ENCODE results near the gene TIPRL. TPM values are rescaled to one million over a fixed set of nuclear protein-coding genes. Genes with fewer than 3 reads are reported as not detected.
"Not testable (repeated sequence)": the region's sequence is repeated elsewhere in the genome, so short reads cannot be mapped to it uniquely, and the experiment has no call there.

Gene TIPRL
- polyA plus RNA-seq, 4 donors: 21.2 to 29.7 (median 23.5) TPM

- H3K27me3 ChIP-seq (ENCODE audit: control insufficient read depth in 3 of 3, insufficient read depth in 3 of 3, low read length in 3 of 3); H3K4me1 ChIP-seq (ENCODE audit: control insufficient read depth in 3 of 3, insufficient read depth in 2 of 3, low read depth in 1 of 3, low read length in 2 of 3); DNase-seq; H3K27ac ChIP-seq (ENCODE audit: low read depth in 1 of 3, low read length in 2 of 3); FAIRE-seq; H3K4me3 ChIP-seq (ENCODE audit: low read depth in 1 of 3, low read length in 3 of 3); H3K9me3 ChIP-seq (ENCODE audit: control insufficient read depth in 2 of 2, insufficient read depth in 1 of 2, low read depth in 1 of 2, low read length in 1 of 2): not testable (repeated sequence)
- H3K36me3 ChIP-seq (ENCODE audit: control insufficient read depth in 3 of 3, insufficient read depth in 2 of 3, low read depth in 1 of 3, low read length in 3 of 3): peaks cover 0 to 11% (median 2%) of the 10 kb centered on the region in 3 donors
- WGBS, 3 donors: 96 to 97% (median 97%) methylated on average over 15 of the region's 15 CpGs
These were observed 2.4 kb downstream of the TIPRL start for GRCh38 chr1:168181063-168181720.

- Histone ChIP-seq H3K36me3 (ENCODE audit: control insufficient read depth in 3 of 3, insufficient read depth in 2 of 3, low read depth in 1 of 3, low read length in 3 of 3) (peaks cover 2 to 36% (median 5%) of the 10 kb centered on the region in 3 donors), H3K9me3 (ENCODE audit: control insufficient read depth in 2 of 2, insufficient read depth in 1 of 2, low read depth in 1 of 2, low read length in 1 of 2) (no peaks in the 10 kb centered on the region), H3K4me3 (ENCODE audit: low read depth in 1 of 3, low read length in 3 of 3) (no peak overlapping the region), H3K4me1 (ENCODE audit: control insufficient read depth in 3 of 3, insufficient read depth in 2 of 3, low read depth in 1 of 3, low read length in 2 of 3) (no peaks in the 10 kb centered on the region), H3K27ac (ENCODE audit: low read depth in 1 of 3, low read length in 2 of 3) (no peak overlapping the region), H3K27me3 (ENCODE audit: control insufficient read depth in 3 of 3, insufficient read depth in 3 of 3, low read length in 3 of 3) (no peaks in the 10 kb centered on the region)
- FAIRE-seq (no peak), DNase-seq (no peak)
These were observed 8.4 kb downstream of the TIPRL start for GRCh38 chr1:168187177-168187576.

GRCh38 chr1:168190403-168190802 is 11.6 kb downstream of the TIPRL start:
- 75 to 94% (median 90%) methylated on average over 2 of the region's 2 CpGs for WGBS, 3 donors

GRCh38 chr1:168195199-168196135 is 16.7 kb downstream of the TIPRL start:
- no peaks in the 10 kb centered on the region for H3K27me3 ChIP-seq (ENCODE audit: control insufficient read depth in 3 of 3, insufficient read depth in 3 of 3, low read length in 3 of 3)
- no peak overlapping the region for H3K27ac ChIP-seq (ENCODE audit: low read depth in 1 of 3, low read length in 2 of 3)
- H3K36me3 ChIP-seq (ENCODE audit: control insufficient read depth in 3 of 3, insufficient read depth in 2 of 3, low read depth in 1 of 3, low read length in 3 of 3): peaks cover 7 to 26% (median 13%) of the 10 kb centered on the region in 3 donors
- no peaks in the 10 kb centered on the region for H3K4me1 ChIP-seq (ENCODE audit: control insufficient read depth in 3 of 3, insufficient read depth in 2 of 3, low read depth in 1 of 3, low read length in 2 of 3)
- WGBS, 3 donors: 97 to 99% (median 98%) methylated on average over 4 of the region's 4 CpGs
- FAIRE-seq: no peak
- H3K4me3 ChIP-seq (ENCODE audit: low read depth in 1 of 3, low read length in 3 of 3): no peak overlapping the region
- no peak for DNase-seq
- no peaks in the 10 kb centered on the region for H3K9me3 ChIP-seq (ENCODE audit: control insufficient read depth in 2 of 2, insufficient read depth in 1 of 2, low read depth in 1 of 2, low read length in 1 of 2)

More at GRCh38 chr1:168190403-168190802, 11.6 kb downstream of the TIPRL start:
- no peaks in the 10 kb centered on the region for H3K4me1 ChIP-seq (ENCODE audit: control insufficient read depth in 3 of 3, insufficient read depth in 2 of 3, low read depth in 1 of 3, low read length in 2 of 3)
- H3K27ac ChIP-seq (ENCODE audit: low read depth in 1 of 3, low read length in 2 of 3): no peak overlapping the region
- DNase-seq (no peak), FAIRE-seq (no peak)
- H3K27me3 ChIP-seq (ENCODE audit: control insufficient read depth in 3 of 3, insufficient read depth in 3 of 3, low read length in 3 of 3): no peaks in the 10 kb centered on the region
- H3K36me3 ChIP-seq (ENCODE audit: control insufficient read depth in 3 of 3, insufficient read depth in 2 of 3, low read depth in 1 of 3, low read length in 3 of 3): peaks cover 5 to 42% (median 7%) of the 10 kb centered on the region in 3 donors
- no peak overlapping the region for H3K4me3 ChIP-seq (ENCODE audit: low read depth in 1 of 3, low read length in 3 of 3)
- H3K9me3 ChIP-seq (ENCODE audit: control insufficient read depth in 2 of 2, insufficient read depth in 1 of 2, low read depth in 1 of 2, low read length in 1 of 2): no peaks in the 10 kb centered on the region

GRCh38 chr1:168199056-168199455 is 20.3 kb downstream of the TIPRL start:
- no peaks in the 10 kb centered on the region for H3K4me1 ChIP-seq (ENCODE audit: control insufficient read depth in 3 of 3, insufficient read depth in 2 of 3, low read depth in 1 of 3, low read length in 2 of 3)
- no peak overlapping the region for H3K4me3 ChIP-seq (ENCODE audit: low read depth in 1 of 3, low read length in 3 of 3)
- DNase-seq (no peak), FAIRE-seq (no peak)
- no peak overlapping the region for H3K27ac ChIP-seq (ENCODE audit: low read depth in 1 of 3, low read length in 2 of 3)
- WGBS, 3 donors: 60 to 66% (median 60%) methylated on average over 3 of the region's 3 CpGs
- peaks cover 4 to 13% (median 12%) of the 10 kb centered on the region in 3 donors for H3K36me3 ChIP-seq (ENCODE audit: control insufficient read depth in 3 of 3, insufficient read depth in 2 of 3, low read depth in 1 of 3, low read length in 3 of 3)
- H3K9me3 ChIP-seq (ENCODE audit: control insufficient read depth in 2 of 2, insufficient read depth in 1 of 2, low read depth in 1 of 2, low read length in 1 of 2): no peaks in the 10 kb centered on the region
- H3K27me3 ChIP-seq (ENCODE audit: control insufficient read depth in 3 of 3, insufficient read depth in 3 of 3, low read length in 3 of 3): no peaks in the 10 kb centered on the region

- no peak for FAIRE-seq
- H3K36me3 ChIP-seq (ENCODE audit: control insufficient read depth in 3 of 3, insufficient read depth in 2 of 3, low read depth in 1 of 3, low read length in 3 of 3): peaks cover 0 to 3% (median 0%) of the 10 kb centered on the region in 3 donors
- no peaks in the 10 kb centered on the region for H3K27me3 ChIP-seq (ENCODE audit: control insufficient read depth in 3 of 3, insufficient read depth in 3 of 3, low read length in 3 of 3)
- H3K4me1 ChIP-seq (ENCODE audit: control insufficient read depth in 3 of 3, insufficient read depth in 2 of 3, low read depth in 1 of 3, low read length in 2 of 3): no peaks in the 10 kb centered on the region
- H3K4me3 ChIP-seq (ENCODE audit: low read depth in 1 of 3, low read length in 3 of 3): no peak overlapping the region
- 82 to 96% (median 92%) methylated on average over 1 of the region's 1 CpG for WGBS, 3 donors
- no peak overlapping the region for H3K27ac ChIP-seq (ENCODE audit: low read depth in 1 of 3, low read length in 2 of 3)
- H3K9me3 ChIP-seq (ENCODE audit: control insufficient read depth in 2 of 2, insufficient read depth in 1 of 2, low read depth in 1 of 2, low read length in 1 of 2): peaks cover 0 to 3% of the 10 kb centered on the region in 2 donors
- DNase-seq: no peak
These were observed 24.3 kb downstream of the TIPRL start for GRCh38 chr1:168202941-168203654.

DNA sequence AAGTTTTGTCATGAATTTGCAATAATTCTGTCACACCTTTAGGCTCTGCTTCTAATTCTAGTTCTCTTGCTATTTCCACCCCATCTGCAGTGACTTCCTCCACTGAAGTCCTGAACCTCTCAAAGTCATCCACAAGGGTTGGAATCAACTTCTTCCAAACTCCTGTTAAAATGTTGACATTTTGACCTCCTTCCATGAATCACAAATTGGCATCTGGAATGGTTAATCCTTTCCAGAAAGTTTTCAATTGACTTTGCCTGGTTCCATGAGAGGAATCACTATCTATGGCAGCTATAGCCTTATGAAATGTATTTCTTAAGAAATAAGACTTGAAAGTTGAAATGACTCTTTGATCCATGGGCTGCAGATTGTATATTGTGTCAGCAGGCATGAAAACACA is 27.3 kb downstream of the TIPRL start:
- Histone ChIP-seq H3K9me3 (ENCODE audit: control insufficient read depth in 2 of 2, insufficient read depth in 1 of 2, low read depth in 1 of 2, low read length in 1 of 2) (peaks cover 0 to 10% of the 10 kb centered on the region in 2 donors), H3K27me3 (ENCODE audit: control insufficient read depth in 3 of 3, insufficient read depth in 3 of 3, low read length in 3 of 3) (no peaks in the 10 kb centered on the region), H3K4me3 (ENCODE audit: low read depth in 1 of 3, low read length in 3 of 3) (no peak overlapping the region), H3K4me1 (ENCODE audit: control insufficient read depth in 3 of 3, insufficient read depth in 2 of 3, low read depth in 1 of 3, low read length in 2 of 3) (no peaks in the 10 kb centered on the region), H3K27ac (ENCODE audit: low read depth in 1 of 3, low read length in 2 of 3) (no peak overlapping the region), H3K36me3 (ENCODE audit: control insufficient read depth in 3 of 3, insufficient read depth in 2 of 3, low read depth in 1 of 3, low read length in 3 of 3) (no peaks in the 10 kb centered on the region)
- FAIRE-seq (no peak), DNase-seq (no peak)

DNA sequence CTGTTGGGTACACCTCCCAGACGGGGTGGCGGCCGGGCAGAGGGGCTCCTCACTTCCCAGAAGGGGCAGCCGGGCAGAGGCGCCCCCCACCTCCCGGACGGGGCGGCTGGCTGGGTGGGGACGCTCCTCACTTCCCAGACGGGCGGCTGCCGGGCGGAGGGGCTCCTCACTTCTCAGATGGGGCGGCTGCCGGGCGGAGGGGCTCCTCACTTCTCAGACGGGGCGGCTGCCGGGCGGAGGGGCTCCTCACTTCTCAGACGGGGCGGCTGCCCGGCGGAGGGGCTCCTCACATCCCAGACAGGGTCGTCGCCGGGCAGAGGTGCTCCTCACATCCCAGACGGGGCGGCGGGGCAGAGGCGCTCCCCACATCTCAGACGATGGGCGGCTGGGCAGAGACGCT is 28.9 kb downstream of the TIPRL start:
- H3K27me3 ChIP-seq (ENCODE audit: control insufficient read depth in 3 of 3, insufficient read depth in 3 of 3, low read length in 3 of 3); DNase-seq; FAIRE-seq; H3K4me3 ChIP-seq (ENCODE audit: low read depth in 1 of 3, low read length in 3 of 3); H3K36me3 ChIP-seq (ENCODE audit: control insufficient read depth in 3 of 3, insufficient read depth in 2 of 3, low read depth in 1 of 3, low read length in 3 of 3); H3K27ac ChIP-seq (ENCODE audit: low read depth in 1 of 3, low read length in 2 of 3); H3K4me1 ChIP-seq (ENCODE audit: control insufficient read depth in 3 of 3, insufficient read depth in 2 of 3, low read depth in 1 of 3, low read length in 2 of 3): not testable (repeated sequence)
- WGBS, 3 donors: 91 to 97% (median 94%) methylated on average over 14 to 31 of the region's 34 CpGs
- H3K9me3 ChIP-seq (ENCODE audit: control insufficient read depth in 2 of 2, insufficient read depth in 1 of 2, low read depth in 1 of 2, low read length in 1 of 2): peaks cover 0 to 11% of the 10 kb centered on the region in 2 donors
